CD4-positive, alpha-beta memory T cell (primary cell): ENCODE measurements around the gene AHRR. TPM values are rescaled to one million over a fixed set of nuclear protein-coding genes. Genes with fewer than 3 reads are reported as not detected.
"Not testable (repeated sequence)": the region's sequence is repeated elsewhere in the genome, so short reads cannot be mapped to it uniquely, and the experiment has no call there.

ENCODE experiments used
- CTCF ChIA-PET: fragments of 350-600 bp; sonication (Branson Sonifier 250); formaldehyde crosslinking; loops from one replicate; lab custom pipeline; 2021; ENCODE audit warnings: inconsistent platforms; ENCODE audit not compliant: partially characterized antibody; lab: Charles Lee
- POLR2A ChIA-PET: fragments of 350-600 bp; sonication (Branson Sonifier 250); formaldehyde crosslinking; loops from one replicate; lab custom pipeline; 2021; ENCODE audit not compliant: partially characterized antibody; lab: Charles Lee
- DNase-seq, 5 donors: peaks; one replicate each; pipeline versions ENCODE4 v3.0.0 to v3.0.0-alpha.2; 2020 to 2022; ENCODE audit warnings: mixed read lengths in 1 of 5
- H3K27ac ChIP-seq: one replicate; pipeline ENCODE4 v1.7.0; 2013; ENCODE audit warnings: low read depth, low read length
- H3K27me3 ChIP-seq: 2 replicates; pipeline ENCODE4 v1.7.0; 2013; ENCODE audit warnings: mild to moderate bottlenecking, low read length, moderate library complexity; ENCODE audit not compliant: insufficient read depth
- H3K36me3 ChIP-seq: 2 replicates; pipeline ENCODE4 v1.7.0; 2013; ENCODE audit warnings: mild to moderate bottlenecking, low read length, moderate library complexity; ENCODE audit not compliant: insufficient read depth
- H3K4me1 ChIP-seq: 2 replicates; pipeline ENCODE4 v1.7.0; 2013; ENCODE audit warnings: mild to moderate bottlenecking, low read length, moderate library complexity; ENCODE audit not compliant: insufficient read depth
- H3K4me3 ChIP-seq, 2 donors: one replicate each; pipeline ENCODE4 v1.7.0; 2013; ENCODE audit warnings: low read length in 2 of 2, mild to moderate bottlenecking in 1 of 2
- H3K9me3 ChIP-seq, 2 donors: one replicate each; pipeline ENCODE4 v1.7.0; 2013; ENCODE audit warnings: low read length in 2 of 2, control low read depth in 1 of 2; ENCODE audit not compliant: control insufficient read depth in 1 of 2
- H3K27ac Mint-ChIP-seq, 7 donors: one replicate each; pipeline ENCODE4 v1.8.0; 2020 to 2021; ENCODE audit warnings: mixed read lengths in 7 of 7, mild to moderate bottlenecking in 6 of 7, inconsistent platforms in 3 of 7, moderate library complexity in 3 of 7
- H3K27me3 Mint-ChIP-seq, 2 donors: one replicate each; pipeline ENCODE4 v1.8.0; 2020 to 2021; ENCODE audit warnings: mixed read lengths in 2 of 2
- H3K36me3 Mint-ChIP-seq, 2 donors: one replicate each; pipeline ENCODE4 v1.8.0; 2020 to 2021; ENCODE audit warnings: mixed read lengths in 2 of 2, inconsistent platforms in 1 of 2, mild to moderate bottlenecking in 1 of 2
- H3K4me1 Mint-ChIP-seq, 4 donors: one replicate each; pipeline ENCODE4 v1.8.0; 2020 to 2021; ENCODE audit warnings: mixed read lengths in 4 of 4, mild to moderate bottlenecking in 1 of 4
- H3K4me3 Mint-ChIP-seq, 8 donors: one replicate each; pipeline ENCODE4 v1.8.0; 2020 to 2021; ENCODE audit warnings: mixed read lengths in 8 of 8, mild to moderate bottlenecking in 7 of 8, moderate library complexity in 6 of 8, inconsistent platforms in 3 of 8
- H3K9me3 Mint-ChIP-seq, 8 donors: one replicate each; pipeline ENCODE4 v1.8.0; 2020 to 2021; ENCODE audit warnings: mixed read lengths in 8 of 8, mild to moderate bottlenecking in 5 of 8, inconsistent platforms in 3 of 8, moderate library complexity in 1 of 8
- intact Hi-C: fragments of 100-400 bp; cut with micrococcal nuclease; formaldehyde crosslinking; loops from one replicate; pipeline ENCODE4 v1.15.1; 2023
- polyA plus RNA-seq, 2 donors: library from polyadenylated mRNA; unstranded; fragments of 300-500 nt; fragmentation: Illumina TruSeq; gene quantifications; one replicate each; pipeline ENCODE4 v1.2.3, GENCODE V29; 2021
- total RNA-seq, 2 experiments: library from RNA; stranded (reverse); gene quantifications; one replicate each; pipeline ENCODE4 v1.2.3, GENCODE V29; 2021

The AHRR gene
- total and polyA plus RNA-seq, 4 experiments from 2014 or later, result 0.23 to 2.7 (median 0.74) TPM

DNA sequence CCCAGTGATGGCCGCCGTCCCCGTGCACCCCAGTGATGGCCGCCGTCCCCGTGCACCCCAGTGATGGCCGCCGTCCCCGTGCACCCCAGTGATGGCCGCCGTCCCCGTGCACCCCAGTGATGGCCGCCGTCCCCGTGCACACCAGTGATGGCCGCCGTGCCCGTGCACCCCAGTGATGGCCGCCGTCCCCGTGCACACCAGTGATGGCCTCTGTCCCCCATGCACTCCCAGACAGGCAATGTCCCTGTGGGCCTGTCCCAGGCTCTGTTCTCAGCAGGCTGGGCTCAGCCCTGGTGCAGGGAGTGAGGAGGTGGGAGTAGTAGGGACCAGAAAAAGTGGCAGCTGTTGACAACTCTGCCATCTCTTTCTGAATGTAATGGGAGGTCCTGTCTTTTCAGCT, 11.7 kb upstream of the AHRR start:
- H3K4me3 ChIP-seq, H3K4me3 Mint-ChIP-seq, H3K9me3 Mint-ChIP-seq, H3K9me3 ChIP-seq, H3K27ac Mint-ChIP-seq, POLR2A ChIA-PET, H3K27me3 ChIP-seq, H3K4me1 Mint-ChIP-seq, DNase-seq, H3K4me1 ChIP-seq, CTCF ChIA-PET, H3K27ac ChIP-seq, H3K27me3 Mint-ChIP-seq, intact Hi-C loops: not testable (repeated sequence)
- H3K36me3 ChIP-seq, result peaks cover 70% of the 10 kb centered on the region
- H3K36me3 Mint-ChIP-seq, result peaks cover 40 to 57% of the 10 kb centered on the region in 2 donors

DNA sequence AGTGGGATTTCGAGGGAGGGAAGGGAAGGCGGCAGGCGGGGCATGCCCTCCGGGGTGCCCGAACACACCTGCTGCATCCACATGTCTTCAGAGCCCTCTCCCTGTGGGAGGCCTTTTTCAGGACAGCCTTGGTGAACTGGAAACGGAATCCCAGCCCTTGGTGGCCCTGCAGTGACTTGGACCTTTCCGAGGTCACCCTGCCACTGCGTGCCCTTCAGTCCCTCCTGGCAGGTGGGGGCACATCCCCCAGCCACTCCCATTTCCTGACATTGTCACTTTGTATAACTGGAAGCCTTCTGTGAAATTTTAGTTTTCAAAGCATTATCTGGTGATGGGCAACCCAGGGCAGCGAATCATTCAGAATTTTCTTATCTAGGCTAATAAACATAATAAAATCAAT, 11.0 kb upstream of the AHRR start:
- Mint-ChIP-seq H3K27me3 (no peaks in the 10 kb centered on the region), H3K27ac (no peak overlapping the region), H3K9me3 (peaks cover 0 to 1% (median 0%) of the 10 kb centered on the region in 8 donors), H3K36me3 (peaks cover 42 to 58% of the 10 kb centered on the region in 2 donors), H3K4me3 (no peak overlapping the region), H3K4me1 (peaks cover 0 to 5% (median 0%) of the 10 kb centered on the region in 4 donors)
- Histone ChIP-seq H3K4me1 (no peaks in the 10 kb centered on the region), H3K4me3 (no peak overlapping the region), H3K27me3 (no peaks in the 10 kb centered on the region), H3K27ac (no peak overlapping the region), H3K36me3 (peaks cover 72% of the 10 kb centered on the region), H3K9me3 (no peaks in the 10 kb centered on the region)
- ChIA-PET POLR2A (no interaction called here), CTCF (no interaction called here)
- intact Hi-C loops, result no loop called here
- DNase-seq, result no peak

DNA sequence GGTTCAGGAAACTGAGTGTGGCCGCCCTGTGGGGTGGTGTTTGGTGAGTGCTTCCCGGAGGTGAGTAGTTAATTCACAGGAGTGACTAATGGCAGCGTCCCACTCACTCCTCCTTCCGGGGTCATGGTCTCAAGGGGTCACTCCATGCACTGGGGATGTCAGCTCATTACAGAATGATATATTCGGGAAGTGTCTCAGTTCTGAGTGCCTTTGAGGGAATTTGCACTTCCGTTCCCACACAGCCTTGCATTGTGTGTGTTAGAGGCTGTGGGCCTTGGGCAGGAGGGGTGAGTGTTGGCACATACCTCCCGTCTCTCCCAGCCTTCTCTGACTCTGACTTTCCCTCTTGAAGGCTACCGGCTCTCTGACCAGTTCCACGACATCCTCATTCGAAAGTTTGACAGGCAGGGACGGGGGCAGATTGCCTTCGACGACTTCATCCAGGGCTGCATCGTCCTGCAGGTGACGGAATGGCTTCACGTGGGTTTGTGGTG, 10.5 kb upstream of the AHRR start:
- intact Hi-C loops, result no loop called here
- H3K27ac Mint-ChIP-seq, result no peak overlapping the region
- Histone ChIP-seq H3K27ac (no peak overlapping the region), H3K36me3 (peaks cover 67% of the 10 kb centered on the region), H3K9me3 (no peaks in the 10 kb centered on the region), H3K27me3 (no peaks in the 10 kb centered on the region), H3K4me1 (no peaks in the 10 kb centered on the region), H3K4me3 (no peak overlapping the region)
- H3K4me3 Mint-ChIP-seq, result no peak overlapping the region
- H3K4me1 Mint-ChIP-seq, result peaks cover 0 to 5% (median 0%) of the 10 kb centered on the region in 4 donors
- H3K9me3 Mint-ChIP-seq, result peaks cover 0 to 1% (median 0%) of the 10 kb centered on the region in 8 donors
- peaks cover 38 to 57% of the 10 kb centered on the region in 2 donors for H3K36me3 Mint-ChIP-seq
- H3K27me3 Mint-ChIP-seq, result no peaks in the 10 kb centered on the region
- DNase-seq, result no peak
- ChIA-PET POLR2A (no interaction called here), CTCF (no interaction called here)

DNA sequence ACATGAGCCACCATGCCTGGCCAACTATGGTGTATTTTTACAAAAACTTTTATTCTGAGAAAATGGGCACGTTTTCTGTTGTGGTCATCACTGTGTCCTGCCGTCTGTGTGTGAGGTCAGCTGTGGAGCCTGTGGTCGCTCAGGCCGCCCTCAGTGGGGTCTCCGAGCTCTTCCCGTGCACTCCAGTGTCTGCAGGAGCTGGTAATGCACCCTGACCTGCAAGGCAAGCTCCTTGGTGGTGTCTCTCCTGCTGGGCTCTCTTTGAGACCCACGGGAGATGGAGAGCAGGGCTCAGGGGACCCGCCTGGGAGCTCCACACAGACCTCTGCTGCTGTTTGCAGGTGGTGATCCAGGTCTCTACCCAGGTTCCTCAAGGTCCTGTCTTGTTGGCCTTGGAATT, 9.6 kb upstream of the AHRR start:
- no peak for DNase-seq
- POLR2A ChIA-PET, result no interaction called here
- peaks cover 0 to 7% (median 2%) of the 10 kb centered on the region in 4 donors for H3K4me1 Mint-ChIP-seq
- CTCF ChIA-PET, result interaction anchor here (0.9 kb wide), 1 partner anchor 124 kb away, joined by 3 read pairs; no protein-coding TSS in a partner anchor
- H3K27me3 Mint-ChIP-seq, result no peaks in the 10 kb centered on the region
- H3K36me3 Mint-ChIP-seq, result peaks cover 39 to 50% of the 10 kb centered on the region in 2 donors
- no peak overlapping the region for H3K4me3 Mint-ChIP-seq
- Histone ChIP-seq H3K27ac (no peak overlapping the region), H3K36me3 (peaks cover 59% of the 10 kb centered on the region), H3K4me3 (no peak overlapping the region), H3K9me3 (no peaks in the 10 kb centered on the region), H3K4me1 (no peaks in the 10 kb centered on the region), H3K27me3 (no peaks in the 10 kb centered on the region)
- intact Hi-C loops, result no loop called here
- H3K27ac Mint-ChIP-seq, result no peak overlapping the region
- H3K9me3 Mint-ChIP-seq, result peaks cover 0 to 1% (median 0%) of the 10 kb centered on the region in 8 donors

DNA sequence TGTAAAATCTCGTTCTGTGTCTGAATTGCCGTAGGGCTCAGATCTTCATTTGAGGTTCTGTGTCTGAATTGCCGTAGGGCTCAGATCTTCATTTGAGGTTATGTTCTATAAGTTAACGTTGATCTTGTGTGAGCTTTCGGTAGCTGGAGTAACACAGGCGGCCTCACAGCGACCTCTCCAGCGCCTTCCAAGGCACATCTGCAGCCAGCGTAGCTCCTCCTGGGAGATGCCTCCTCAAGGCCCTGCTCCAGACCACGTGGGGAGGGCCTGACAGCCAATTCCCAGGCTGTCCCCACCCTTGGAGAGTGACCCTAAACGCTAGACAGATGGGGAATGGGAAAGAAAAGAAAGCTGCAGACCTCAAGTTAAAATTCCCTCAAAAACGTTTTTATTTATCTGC, 8.7 kb upstream of the AHRR start:
- peaks cover 38 to 45% of the 10 kb centered on the region in 2 donors for H3K36me3 Mint-ChIP-seq
- H3K4me3 Mint-ChIP-seq, result no peak overlapping the region
- Histone ChIP-seq H3K36me3 (peaks cover 53% of the 10 kb centered on the region), H3K4me3 (no peak overlapping the region), H3K9me3 (no peaks in the 10 kb centered on the region), H3K4me1 (no peaks in the 10 kb centered on the region), H3K27ac (no peak overlapping the region), H3K27me3 (no peaks in the 10 kb centered on the region)
- intact Hi-C loops, result no loop called here
- H3K27ac Mint-ChIP-seq, result no peak overlapping the region
- ChIA-PET POLR2A (no interaction called here), CTCF (interaction anchor here (0.9 kb wide), 1 partner anchor 124 kb away, joined by 3 read pairs; no protein-coding TSS in a partner anchor)
- DNase-seq, result no peak
- no peaks in the 10 kb centered on the region for H3K27me3 Mint-ChIP-seq
- H3K4me1 Mint-ChIP-seq, result peaks cover 0 to 7% (median 2%) of the 10 kb centered on the region in 4 donors
- peaks cover 0 to 1% (median 0%) of the 10 kb centered on the region in 8 donors for H3K9me3 Mint-ChIP-seq

DNA sequence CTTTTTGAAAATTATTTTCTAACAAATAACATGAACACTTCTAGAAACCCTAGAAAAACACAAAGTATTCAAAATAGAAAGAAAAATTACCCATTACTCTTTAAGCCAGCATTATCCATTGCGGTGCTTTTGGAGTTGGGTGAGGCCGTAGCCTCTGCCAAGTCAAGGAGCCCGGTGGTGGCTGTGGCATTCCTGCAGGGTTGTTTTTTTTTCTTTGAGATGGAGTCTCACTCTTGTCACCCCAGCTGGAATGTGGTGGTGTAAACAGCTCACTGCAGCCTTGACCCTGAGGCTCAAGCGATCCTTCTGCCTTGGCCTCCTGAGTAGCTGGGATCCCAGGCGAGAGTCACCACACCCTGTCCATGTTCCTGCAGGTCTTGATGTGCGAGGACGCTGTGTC, 8.2 kb upstream of the AHRR start:
- H3K36me3 Mint-ChIP-seq, result peaks cover 38 to 44% of the 10 kb centered on the region in 2 donors
- no peak overlapping the region for H3K4me3 Mint-ChIP-seq
- DNase-seq, result no peak
- CTCF ChIA-PET, result no interaction called here
- peaks cover 49% of the 10 kb centered on the region for H3K36me3 ChIP-seq
- H3K4me3 ChIP-seq, result no peak overlapping the region
- POLR2A ChIA-PET, result no interaction called here
- H3K27me3 Mint-ChIP-seq, result no peaks in the 10 kb centered on the region
- no peaks in the 10 kb centered on the region for H3K4me1 ChIP-seq
- no peak overlapping the region for H3K27ac Mint-ChIP-seq
- no peak overlapping the region for H3K27ac ChIP-seq
- H3K4me1 Mint-ChIP-seq, result peaks cover 0 to 7% (median 2%) of the 10 kb centered on the region in 4 donors
- H3K27me3 ChIP-seq, result no peaks in the 10 kb centered on the region
- no peaks in the 10 kb centered on the region for H3K9me3 ChIP-seq
- intact Hi-C loops, result no loop called here
- peaks cover 0 to 1% (median 0%) of the 10 kb centered on the region in 8 donors for H3K9me3 Mint-ChIP-seq

DNA sequence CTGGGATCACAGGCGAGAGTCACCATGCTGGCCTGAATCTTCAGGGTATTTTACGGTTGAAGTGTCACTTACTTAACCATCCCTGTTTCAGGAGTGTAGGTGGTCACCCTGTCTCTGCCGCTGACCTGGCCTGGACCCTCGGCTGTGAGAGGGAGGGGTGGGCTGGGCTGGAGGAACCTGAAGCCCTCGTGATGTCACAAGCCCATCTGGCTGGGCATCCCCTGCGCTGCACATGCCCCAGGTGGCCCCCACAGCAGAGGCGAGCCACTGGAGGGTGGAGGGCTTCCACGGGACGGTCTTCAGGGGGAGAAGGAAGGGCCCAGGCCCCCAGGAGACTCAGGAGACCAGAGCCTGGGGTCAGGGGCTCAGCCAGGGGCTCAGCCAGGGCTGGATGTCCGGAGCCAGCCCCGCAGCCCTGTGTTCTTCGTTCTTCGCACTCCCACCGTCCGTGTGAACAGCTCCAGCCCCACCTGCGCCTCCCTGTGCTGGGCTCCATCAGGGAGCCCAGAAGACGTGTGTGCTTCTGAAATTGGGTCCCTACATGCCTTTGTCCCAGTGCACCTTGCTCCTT, 7.6 kb upstream of the AHRR start:
- POLR2A ChIA-PET, result no interaction called here
- intact Hi-C loops, result no loop called here
- Mint-ChIP-seq H3K4me1 (peaks cover 0 to 7% (median 2%) of the 10 kb centered on the region in 4 donors), H3K27ac (no peak overlapping the region), H3K4me3 (no peak overlapping the region), H3K36me3 (peaks cover 32 to 44% of the 10 kb centered on the region in 2 donors), H3K9me3 (peaks cover 0 to 1% (median 0%) of the 10 kb centered on the region in 8 donors), H3K27me3 (no peaks in the 10 kb centered on the region)
- CTCF ChIA-PET, result no interaction called here
- Histone ChIP-seq H3K27me3 (no peaks in the 10 kb centered on the region), H3K36me3 (peaks cover 47% of the 10 kb centered on the region), H3K27ac (no peak overlapping the region), H3K4me1 (no peaks in the 10 kb centered on the region), H3K9me3 (no peaks in the 10 kb centered on the region), H3K4me3 (no peak overlapping the region)
- DNase-seq, result no peak
